PC-3 (cell line): ENCODE measurements around the gene BLZF1. TPM values are rescaled to one million over a fixed set of nuclear protein-coding genes. Genes with fewer than 3 reads are reported as not detected.

Experiments
- ATAC-seq: fragments of 200-7000 bp; cut with Tn5 transposase; 2 replicates; pipeline ENCODE4 v1.9.1; 2020; ENCODE audit warnings: mild to moderate bottlenecking, moderate library complexity
- BruUV-seq: library from RNA; stranded (reverse); fragments of 400-500 nt; replicated peaks from 2 replicates; lab custom pipeline; 2021; lab: Mats Ljungman, UMichigan
- CTCF ChIA-PET: fragments of 300-600 bp; sonication (Branson Sonifier 250); formaldehyde crosslinking; loops from one replicate; lab custom pipeline; 2022; ENCODE audit warnings: antibody characterized with exemption; lab: Charles Lee
- POLR2A ChIA-PET: fragments of 300-600 bp; sonication (Branson Sonifier 250); formaldehyde crosslinking; loops from one replicate; lab custom pipeline; 2022; ENCODE audit warnings: antibody characterized with exemption; ENCODE audit not compliant: unreplicated experiment; lab: Charles Lee
- DNase-seq: peaks from one replicate; pipeline ENCODE4 v3.0.0-alpha.2; 2015
- H2AFZ ChIP-seq: fragments of 300-600 bp; sonication (generic); 2 replicates; pipeline ENCODE4 v1.6.0; 2016; ENCODE audit warnings: antibody characterized with exemption, low read length
- H3F3A ChIP-seq: fragments of 300-600 bp; sonication (generic); one replicate; pipeline ENCODE4 v1.6.0; 2017; ENCODE audit warnings: antibody characterized with exemption, low read length, control low read depth, mild to moderate bottlenecking; ENCODE audit not compliant: unreplicated experiment
- H3K27ac ChIP-seq: fragments of 300-600 bp; sonication (generic); 2 replicates; pipeline ENCODE4 v1.5.1; 2016; ENCODE audit warnings: mild to moderate bottlenecking, low read length
- H3K27me3 ChIP-seq: fragments of 300-600 bp; sonication (generic); 2 replicates; pipeline ENCODE4 v1.6.1; 2016; ENCODE audit warnings: low read length, mixed read lengths
- H3K36me3 ChIP-seq: fragments of 300-600 bp; sonication (generic); 2 replicates; pipeline ENCODE4 v1.6.1; 2016; ENCODE audit warnings: low read depth, mixed run types, low read length, mixed read lengths
- H3K4me1 ChIP-seq: fragments of 300-600 bp; sonication (generic); 2 replicates; pipeline ENCODE4 v1.5.1; 2016; ENCODE audit warnings: low read length; ENCODE audit not compliant: insufficient read depth
- H3K4me2 ChIP-seq: fragments of 300-600 bp; sonication (generic); 2 replicates; pipeline ENCODE4 v1.6.0; 2016; ENCODE audit warnings: low read length
- H3K4me3 ChIP-seq: fragments of 300-600 bp; sonication (generic); 2 replicates; pipeline ENCODE4 v1.5.1; 2016; ENCODE audit warnings: mild to moderate bottlenecking, low read length, mixed read lengths
- H3K79me2 ChIP-seq: fragments of 300-600 bp; sonication (generic); 2 replicates; pipeline ENCODE4 v1.6.1; 2017; ENCODE audit warnings: low read length, mixed read lengths
- H3K9ac ChIP-seq: fragments of 300-600 bp; sonication (generic); 2 replicates; pipeline ENCODE4 v1.6.0; 2016; ENCODE audit warnings: mild to moderate bottlenecking, low read length
- H3K9me2 ChIP-seq: fragments of 300-600 bp; sonication (generic); replicated peaks from 2 replicates; pipeline ENCODE4 v1.6.1; 2016; ENCODE audit warnings: mixed run types, low read length, mixed read lengths
- H3K9me3 ChIP-seq: fragments of 300-600 bp; sonication (generic); 2 replicates; pipeline ENCODE4 v1.6.1; 2016; ENCODE audit warnings: low read length, mixed read lengths
- H4K20me1 ChIP-seq: fragments of 300-600 bp; sonication (generic); 2 replicates; pipeline ENCODE4 v1.6.1; 2016; ENCODE audit warnings: low read length, mixed read lengths
- CTCF ChIP-seq: fragments of 300-600 bp; sonication (generic); conservative IDR thresholded peaks from 2 replicates; pipeline ENCODE4 v1.5.1; 2017; ENCODE audit warnings: antibody characterized with exemption, low read depth, mild to moderate bottlenecking, low read length
- EZH2 ChIP-seq: fragments of 300-600 bp; sonication (generic); IDR thresholded peaks from one replicate; pipeline ENCODE4 v1.6.1; 2017; ENCODE audit warnings: antibody characterized with exemption, mild to moderate bottlenecking, low read length; ENCODE audit not compliant: unreplicated experiment
- EZH2phosphoT487 ChIP-seq: fragments of 300-600 bp; sonication (generic); IDR thresholded peaks from 2 replicates; pipeline ENCODE4 v1.6.1; 2018; ENCODE audit warnings: mild to moderate bottlenecking, antibody characterized with exemption, low read length, borderline replicate concordance
- intact Hi-C: fragments of 100-400 bp; cut with micrococcal nuclease; formaldehyde crosslinking; loops from 2 replicates; pipeline ENCODE4 v1.9.0; 2023
- total RNA-seq: library from RNA; depleted of rRNA; stranded (reverse); fragments of >200 nt; gene quantifications from 2 replicates; pipeline ENCODE4 v1.2.3, GENCODE V29; 2014

BLZF1 gene
- total RNA-seq, 1 experiment from 2014 or later: 37.4 TPM

- Histone ChIP-seq H3K4me1 (peaks cover 52% of the 10 kb centered on the region), H3K36me3 (peaks cover 24% of the 10 kb centered on the region), H3K4me2 (peak overlapping the region; percentile 88), H3K27ac (peak overlapping the region; percentile 87), H3K27me3 (no peaks in the 10 kb centered on the region), H3K4me3 (peak overlapping the region; percentile 92), H3K9me2 (no peaks in the 10 kb centered on the region), H2AFZ (peak overlapping the region; percentile 79), H3K79me2 (peaks cover 69% of the 10 kb centered on the region), H3K9ac (peak overlapping the region; percentile 84), H3F3A (peaks cover 19% of the 10 kb centered on the region), H3K9me3 (peaks cover 4% of the 10 kb centered on the region), H4K20me1 (no peaks in the 10 kb centered on the region)
- POLR2A ChIA-PET: no interaction called here
- CTCF ChIA-PET: no interaction called here
- ATAC-seq (peak; percentile 4), DNase-seq (no peak)
- intact Hi-C loops: loop anchor here (5.0 kb wide), 5 partner anchors 120 to 740 kb away; partner anchors contain the start of genes ATP1B1 and SLC19A2
- BruUV-seq: TSS peak; percentile 80
- TF ChIP-seq CTCF: no peak
- TF ChIP-seq EZH2phosphoT487: no peak
- TF ChIP-seq EZH2: no peak
Observed at GRCh38 chr1:169367096-169367685, 804 bp upstream of the BLZF1 start.

- Histone ChIP-seq H3K27ac (peak overlapping the region; percentile 87), H3K36me3 (peaks cover 35% of the 10 kb centered on the region), H4K20me1 (no peaks in the 10 kb centered on the region), H3K27me3 (no peaks in the 10 kb centered on the region), H3K9me2 (no peaks in the 10 kb centered on the region), H3K9me3 (peaks cover 4% of the 10 kb centered on the region), H3F3A (peaks cover 18% of the 10 kb centered on the region), H3K9ac (peak overlapping the region; percentile 84), H3K4me1 (peaks cover 41% of the 10 kb centered on the region), H2AFZ (peak overlapping the region; percentile 79), H3K4me2 (peak overlapping the region; percentile 88), H3K4me3 (peak overlapping the region; percentile 92), H3K79me2 (peaks cover 76% of the 10 kb centered on the region)
- ChIA-PET POLR2A (interaction anchor here (0.6 kb wide), 1 partner anchor 75 kb away, joined by 5 read pairs; no protein-coding TSS in a partner anchor), CTCF (no interaction called here)
- ATAC-seq (peak; percentile 4), DNase-seq (peak; percentile 32)
- intact Hi-C loops: loop anchor here (5.0 kb wide), 5 partner anchors 119 to 741 kb away; partner anchors contain the start of genes ATP1B1 and SLC19A2
- TF ChIP-seq CTCF: no peak
- TF ChIP-seq EZH2phosphoT487: no peak
- TF ChIP-seq EZH2: no peak
- BruUV-seq: TSS peak; percentile 66
Observed at GRCh38 chr1:169368406-169368769, 393 bp downstream of the BLZF1 start.

- ChIA-PET POLR2A (no interaction called here), CTCF (no interaction called here)
- H3F3A ChIP-seq: no peaks in the 10 kb centered on the region
Observed at GRCh38 chr1:169371404-169371803, 3.4 kb downstream of the BLZF1 start.

More at GRCh38 chr1:169371404-169371803, 3.4 kb downstream of the BLZF1 start:
- Histone ChIP-seq H3K9me2 (no peaks in the 10 kb centered on the region), H3K27ac (no peak overlapping the region), H3K4me2 (no peak overlapping the region), H3K9ac (no peak overlapping the region), H2AFZ (no peak overlapping the region), H4K20me1 (no peaks in the 10 kb centered on the region), H3K4me3 (no peak overlapping the region), H3K36me3 (peaks cover 46% of the 10 kb centered on the region), H3K27me3 (no peaks in the 10 kb centered on the region), H3K4me1 (peaks cover 18% of the 10 kb centered on the region), H3K79me2 (peaks cover 71% of the 10 kb centered on the region), H3K9me3 (no peaks in the 10 kb centered on the region)
- TF ChIP-seq CTCF (no peak), EZH2 (no peak), EZH2phosphoT487 (no peak)
- BruUV-seq: no TSS peak
- DNase-seq (no peak), ATAC-seq (no peak)
- intact Hi-C loops: no loop called here
